HepG2 (cell line): ENCODE measurements around the gene MYL3. TPM values are rescaled to one million over a fixed set of nuclear protein-coding genes. Genes with fewer than 3 reads are reported as not detected.

ENCODE experiments used
- AHDC1 ChIP-seq: sonication (generic); formaldehyde crosslinking; IDR thresholded peaks from 2 replicates; pipeline ENCODE4 v1.5.1; 2020; ENCODE audit warnings: mild to moderate bottlenecking, missing genetic modification reagents, borderline replicate concordance
- FOXP4 ChIP-seq: sonication (generic); formaldehyde crosslinking; IDR thresholded peaks from 2 replicates; pipeline ENCODE4 v1.4.0; 2020; ENCODE audit warnings: missing genetic modification reagents
- NFRKB ChIP-seq: fragments of 450-650 bp; IDR thresholded peaks from 2 replicates; pipeline ENCODE4 v1.6.1; 2017
- RFX1 ChIP-seq: fragments of 450-650 bp; IDR thresholded peaks from 2 replicates; pipeline ENCODE4 v1.6.1; 2017
- SKIL ChIP-seq: sonication (generic); formaldehyde crosslinking; IDR thresholded peaks from 2 replicates; pipeline ENCODE4 v1.8.0; 2022; ENCODE audit warnings: missing genetic modification reagents, mild to moderate bottlenecking, moderate library complexity, borderline replicate concordance
- THRA ChIP-seq: sonication (generic); formaldehyde crosslinking; IDR thresholded peaks from 2 replicates; pipeline ENCODE4 v1.4.0; 2020; ENCODE audit warnings: missing genetic modification reagents, borderline replicate concordance
- ZNF678 ChIP-seq: sonication (generic); formaldehyde crosslinking; IDR thresholded peaks from 2 replicates; pipeline ENCODE4 v1.4.0; 2020; ENCODE audit warnings: mild to moderate bottlenecking, missing genetic modification reagents
- ZNF883 ChIP-seq: sonication (generic); formaldehyde crosslinking; IDR thresholded peaks from 2 replicates; pipeline ENCODE4 v1.5.1; 2020; ENCODE audit warnings: mild to moderate bottlenecking, missing genetic modification reagents; ENCODE audit errors: not compliant biosample characterization
- ZSCAN21 ChIP-seq: sonication (generic); formaldehyde crosslinking; IDR thresholded peaks from 2 replicates; pipeline ENCODE4 v1.8.0; 2022; ENCODE audit warnings: mild to moderate bottlenecking, missing genetic modification reagents, moderate library complexity, borderline replicate concordance
- polyA plus RNA-seq, 8 experiments: library from polyadenylated mRNA; depleted of rRNA in 3 of 8; stranded (reverse) in 7 of 8; unstranded in 1 of 8; fragments of >200 nt; fragmentation: Illumina TruSeq in 4 of 8; extraction: Trizol in 4 of 8; gene quantifications; 2 replicates each; pipeline versions ENCODE4 v1.2.1 to v1.2.3, GENCODE V29; 2011 to 2016; ENCODE audit warnings: low read depth in 4 of 8, missing spikeins in 1 of 8, mixed read lengths in 1 of 8; ENCODE audit not compliant: insufficient read depth in 1 of 8
- total RNA-seq, 5 experiments: library from RNA; depleted of rRNA; stranded (reverse); fragments of >200 nt; fragmentation: Illumina TruSeq; extraction: Trizol; gene quantifications; 2 replicates each; pipeline ENCODE4 v1.2.3, GENCODE V29; 2016; ENCODE audit warnings: low read depth in 1 of 5
- TF ChIP-seq, protein P1 (sequence below): sonication (generic); IDR thresholded peaks from 2 replicates; pipeline ENCODE4 v1.6.1; 2016; ENCODE audit warnings: low read depth, borderline replicate concordance
- TF ChIP-seq, protein P2 (sequence below): sonication (generic); formaldehyde crosslinking; conservative IDR thresholded peaks from 2 replicates; pipeline ENCODE4 v1.4.0; 2020; ENCODE audit warnings: mild to moderate bottlenecking, missing genetic modification reagents, moderate library complexity

Gene MYL3
- total and polyA plus RNA-seq, 2 of the 13 experiments (the other 11 are each of a cell fraction or from before 2014, with no cell fraction given) = not detected

DNA sequence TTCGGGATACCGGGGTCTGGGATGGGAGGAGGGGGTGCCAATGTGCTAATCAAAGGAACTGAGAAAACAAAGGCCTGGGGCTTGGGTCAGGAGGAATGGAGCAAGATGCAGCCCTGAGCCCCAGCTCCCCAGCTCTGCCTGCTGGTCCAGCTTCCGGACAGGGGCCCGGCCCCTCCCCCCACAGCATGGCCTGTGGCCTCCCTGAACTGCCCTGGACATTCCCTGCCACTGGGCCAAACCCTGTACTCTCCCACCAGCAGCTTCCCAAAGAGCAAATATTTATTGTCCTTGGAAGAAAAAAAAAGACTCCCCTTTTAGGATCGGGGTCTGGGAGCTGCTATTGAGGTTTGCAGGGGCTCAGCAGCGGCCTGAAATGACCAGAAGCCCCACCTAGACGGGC lies 5.7 kb upstream of the MYL3 start (continued):
- TF ChIP-seq FOXP4 (peak; percentile 20; the same call in 1 of the 2 replicates), ZSCAN21 (no peak), NFRKB (no peak), RFX1 (no peak), THRA (0 out of 2 replicates have a peak, but pooled peaks have one; percentile 26), AHDC1 (CRISPR knock-in tag) (peak; percentile 38; the same call in 1 of the 2 replicates), ZNF678 (CRISPR knock-in tag) (no peak), SKIL (CRISPR knock-in tag) (no peak), ZNF883 (CRISPR knock-in tag) (no peak)
- TF ChIP-seq, protein P1, sequence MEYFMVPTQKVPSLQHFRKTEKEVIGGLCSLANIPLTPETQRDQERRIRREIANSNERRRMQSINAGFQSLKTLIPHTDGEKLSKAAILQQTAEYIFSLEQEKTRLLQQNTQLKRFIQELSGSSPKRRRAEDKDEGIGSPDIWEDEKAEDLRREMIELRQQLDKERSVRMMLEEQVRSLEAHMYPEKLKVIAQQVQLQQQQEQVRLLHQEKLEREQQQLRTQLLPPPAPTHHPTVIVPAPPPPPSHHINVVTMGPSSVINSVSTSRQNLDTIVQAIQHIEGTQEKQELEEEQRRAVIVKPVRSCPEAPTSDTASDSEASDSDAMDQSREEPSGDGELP = no peak
- TF ChIP-seq, protein P2, sequence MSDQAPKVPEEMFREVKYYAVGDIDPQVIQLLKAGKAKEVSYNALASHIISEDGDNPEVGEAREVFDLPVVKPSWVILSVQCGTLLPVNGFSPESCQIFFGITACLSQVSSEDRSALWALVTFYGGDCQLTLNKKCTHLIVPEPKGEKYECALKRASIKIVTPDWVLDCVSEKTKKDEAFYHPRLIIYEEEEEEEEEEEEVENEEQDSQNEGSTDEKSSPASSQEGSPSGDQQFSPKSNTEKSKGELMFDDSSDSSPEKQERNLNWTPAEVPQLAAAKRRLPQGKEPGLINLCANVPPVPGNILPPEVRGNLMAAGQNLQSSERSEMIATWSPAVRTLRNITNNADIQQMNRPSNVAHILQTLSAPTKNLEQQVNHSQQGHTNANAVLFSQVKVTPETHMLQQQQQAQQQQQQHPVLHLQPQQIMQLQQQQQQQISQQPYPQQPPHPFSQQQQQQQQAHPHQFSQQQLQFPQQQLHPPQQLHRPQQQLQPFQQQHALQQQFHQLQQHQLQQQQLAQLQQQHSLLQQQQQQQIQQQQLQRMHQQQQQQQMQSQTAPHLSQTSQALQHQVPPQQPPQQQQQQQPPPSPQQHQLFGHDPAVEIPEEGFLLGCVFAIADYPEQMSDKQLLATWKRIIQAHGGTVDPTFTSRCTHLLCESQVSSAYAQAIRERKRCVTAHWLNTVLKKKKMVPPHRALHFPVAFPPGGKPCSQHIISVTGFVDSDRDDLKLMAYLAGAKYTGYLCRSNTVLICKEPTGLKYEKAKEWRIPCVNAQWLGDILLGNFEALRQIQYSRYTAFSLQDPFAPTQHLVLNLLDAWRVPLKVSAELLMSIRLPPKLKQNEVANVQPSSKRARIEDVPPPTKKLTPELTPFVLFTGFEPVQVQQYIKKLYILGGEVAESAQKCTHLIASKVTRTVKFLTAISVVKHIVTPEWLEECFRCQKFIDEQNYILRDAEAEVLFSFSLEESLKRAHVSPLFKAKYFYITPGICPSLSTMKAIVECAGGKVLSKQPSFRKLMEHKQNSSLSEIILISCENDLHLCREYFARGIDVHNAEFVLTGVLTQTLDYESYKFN = peak; percentile 75
